Putamen (tissue), 1 donor: Measurements from ENCODE around the gene BFSP2.
"Not testable (repeated sequence)": the region's sequence is repeated elsewhere in the genome, so short reads cannot be mapped to it uniquely, and the experiment has no call there.

Experiments used
- DNase-seq: peaks from one replicate; pipeline ENCODE4 v3.0.0-alpha.2; 2016; ENCODE audit warnings: low spot score

The BFSP2 gene

DNA sequence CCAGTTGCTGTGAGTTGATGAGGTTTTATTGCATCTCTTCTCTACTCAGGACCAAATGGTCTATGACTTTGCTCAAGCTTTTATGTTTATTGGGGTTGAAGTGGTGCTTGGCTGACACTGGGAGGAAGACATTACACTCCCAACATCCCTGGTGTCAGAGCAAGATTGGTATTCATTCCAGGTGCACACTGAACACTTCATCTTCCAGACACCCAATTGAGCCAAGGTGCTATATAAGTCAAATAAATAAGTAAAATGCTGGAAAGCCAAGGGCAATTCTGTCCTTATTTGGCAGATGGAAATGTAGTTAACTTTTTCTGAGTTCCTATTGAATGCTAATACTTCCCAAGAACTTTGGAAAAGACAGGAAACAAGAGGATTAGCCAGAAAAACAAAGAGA is 120.4 kb downstream of the BFSP2 start:
- DNase-seq: no peak

DNA sequence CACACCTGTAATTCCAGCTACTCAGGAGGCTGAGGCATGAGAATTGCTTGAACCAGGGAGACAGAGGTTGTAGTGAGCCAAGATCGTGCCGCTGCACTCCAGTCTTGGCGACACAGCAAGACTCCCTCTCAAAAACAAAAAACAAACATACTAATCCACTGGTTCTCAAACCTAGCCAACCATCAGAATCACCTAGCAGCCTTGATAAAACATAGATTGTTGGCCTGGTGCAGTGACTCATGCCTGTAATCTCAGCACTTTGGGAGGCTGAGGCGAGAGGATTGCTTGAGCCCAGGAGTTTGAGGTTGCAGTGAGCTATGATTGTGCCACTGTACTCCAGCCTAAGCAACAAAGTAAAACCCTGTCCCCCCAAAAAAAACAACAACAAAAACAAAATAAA is 121.1 kb downstream of the BFSP2 start:
- DNase-seq: not testable (repeated sequence)

DNA sequence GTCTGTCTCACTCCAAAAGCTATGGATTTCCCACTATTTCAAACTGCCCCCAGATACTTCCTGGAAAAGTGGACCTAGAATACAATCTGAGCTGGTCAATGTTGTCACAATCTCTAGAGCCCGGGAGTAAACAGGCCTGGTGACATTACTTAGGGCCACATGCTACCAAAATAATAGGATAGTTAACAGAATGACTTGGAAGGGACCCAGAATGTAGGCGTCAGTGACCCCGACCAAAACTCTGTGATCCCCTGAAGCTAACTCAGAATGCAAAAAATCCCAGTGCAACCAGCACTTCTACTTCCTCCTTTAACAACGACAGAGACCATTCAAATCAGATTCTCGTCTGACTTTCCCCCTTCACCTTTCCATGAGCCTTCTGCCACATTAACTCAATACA is 122.1 kb downstream of the BFSP2 start:
- DNase-seq: no peak

DNA sequence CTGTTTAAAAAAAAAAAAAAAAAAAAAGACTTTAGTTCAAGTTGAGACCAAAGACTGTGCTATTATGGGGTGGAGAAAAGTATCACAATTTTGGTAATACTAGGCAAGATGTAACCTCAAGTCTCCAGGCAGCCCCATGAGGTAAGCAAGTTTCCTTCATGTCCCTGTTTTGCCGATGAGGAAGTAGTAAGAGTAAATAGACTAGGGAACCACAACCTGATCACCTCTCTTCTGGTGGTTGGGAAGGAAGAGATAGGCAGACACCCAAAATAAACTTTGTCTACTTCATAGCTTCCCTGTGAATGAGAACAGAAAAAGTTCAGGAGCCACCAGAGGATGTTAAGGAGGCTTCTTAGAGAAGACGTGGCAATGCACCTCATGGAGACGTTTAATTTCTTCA is 123.9 kb downstream of the BFSP2 start:
- not testable (repeated sequence) for DNase-seq
